ENCODE results near the gene POLD2. TPM values are rescaled to one million over a fixed set of nuclear protein-coding genes. Genes with fewer than 3 reads are reported as not detected.
A peak's percentile ranks its signal among the peaks of the same experiment; 100 is the strongest.

POLD2 gene
- total and polyA plus RNA-seq, 3 experiments from 2014 or later: 74.1 to 291 (median 279) TPM

- Histone ChIP-seq H3K4me1 (ENCODE audit: insufficient read depth, low read length) (peaks cover 16% of the 10 kb centered on the region), H3K4me3 (ENCODE audit: low read length) (no peak overlapping the region), H3K27me3 (ENCODE audit: insufficient read depth, low read length, poor library complexity, severe bottlenecking) (no peaks in the 10 kb centered on the region), H3K27ac (ENCODE audit: low read depth, low read length) (no peak overlapping the region), H3K36me3 (ENCODE audit: insufficient read depth, low read length) (peaks cover 14% of the 10 kb centered on the region), H3K9me3 (ENCODE audit: low read length) (no peaks in the 10 kb centered on the region)
- peak in 1 of 5 donors; percentile 42 for DNase-seq
- ChIA-PET CTCF (interaction anchor here (2.4 kb wide), 1 partner anchor 16 kb away, joined by 7 read pairs; no protein-coding TSS in a partner anchor), POLR2A (interaction anchor here (1.8 to 2.9 kb wide), 2 partner anchors 16 to 20 kb away, joined by 7 to 10 read pairs; partner anchors contain the start of gene DBNL)
- Mint-ChIP-seq H3K27me3 (no peaks in the 10 kb centered on the region), H3K36me3 (peaks cover 0 to 24% (median 0%) of the 10 kb centered on the region in 3 donors), H3K27ac (peak overlapping the region in 2 of 8 donors; percentile 52 to 70), H3K4me1 (peaks cover 22 to 31% (median 26%) of the 10 kb centered on the region in 3 donors), H3K4me3 (peak overlapping the region in 2 of 7 donors; percentile 37 to 47), H3K9me3 (no peaks in the 10 kb centered on the region)
Observed at GRCh38 chr7:44064791-44065430, 58.4 kb downstream of the POLD2 start.

Other genes starting within 250 kb of the POLD2 start
- gene URGCP, start 217.0 kb downstream of the POLD2 start, total RNA-seq: 10 to 100 TPM; 34.7 to 37.8 TPM
- gene URGCP, start 217.0 kb downstream of the POLD2 start, polyA plus RNA-seq: 33.1 TPM
- 10 to 100 TPM; 15.2 to 16.2 TPM for gene UBE2D4, start 197.1 kb downstream of the POLD2 start, total RNA-seq
- 13.9 TPM for gene UBE2D4, start 197.1 kb downstream of the POLD2 start, polyA plus RNA-seq
- gene SPDYE1, start 125.7 kb downstream of the POLD2 start, total RNA-seq: not detected
- gene SPDYE1, start 125.7 kb downstream of the POLD2 start, polyA plus RNA-seq: 0.25 TPM
- 100 to 1,000 TPM; 144 to 154 TPM for gene DBNL, start 78.8 kb downstream of the POLD2 start, total RNA-seq
- 184 TPM for gene DBNL, start 78.8 kb downstream of the POLD2 start, polyA plus RNA-seq
- gene PGAM2, start 58.0 kb downstream of the POLD2 start, total RNA-seq: under 1 TPM; 0.38 to 0.44 TPM
- gene PGAM2, start 58.0 kb downstream of the POLD2 start, polyA plus RNA-seq: not detected
- 10 to 100 TPM; 42.3 to 42.4 TPM for gene POLM, start 41.0 kb downstream of the POLD2 start, total RNA-seq
- gene POLM, start 41.0 kb downstream of the POLD2 start, polyA plus RNA-seq: 22.0 TPM
- gene AEBP1, start 19.2 kb downstream of the POLD2 start, total RNA-seq: 1 to 10 TPM; 8.4 to 8.9 TPM
- 1.6 TPM for gene AEBP1, start 19.2 kb downstream of the POLD2 start, polyA plus RNA-seq
- gene MYL7, start 17.8 kb upstream of the POLD2 start, total RNA-seq: not detected
- gene MYL7, start 17.8 kb upstream of the POLD2 start, polyA plus RNA-seq: not detected
- gene GCK, start 65.9 kb upstream of the POLD2 start, total RNA-seq: 1 to 10 TPM; 1.0 to 1.8 TPM
- 0.46 TPM for gene GCK, start 65.9 kb upstream of the POLD2 start, polyA plus RNA-seq
- 10 to 100 TPM; 92.6 to 94.6 TPM for gene YKT6, start 77.4 kb upstream of the POLD2 start, total RNA-seq
- 44.9 TPM for gene YKT6, start 77.4 kb upstream of the POLD2 start, polyA plus RNA-seq
- gene CAMK2B, start 202.0 kb upstream of the POLD2 start, total RNA-seq: under 1 TPM; 0.42 to 0.90 TPM
- gene CAMK2B, start 202.0 kb upstream of the POLD2 start, polyA plus RNA-seq: not detected

Measured in CD8-positive, alpha-beta memory T cell (primary cell).